IMR-90 (cell line): ENCODE measurements around the gene FADS6. TPM values are rescaled to one million over a fixed set of nuclear protein-coding genes. Genes with fewer than 3 reads are reported as not detected.

ENCODE experiments used
- ATAC-seq: fragments of 200-7000 bp; cut with Tn5 transposase; 2 replicates; pipeline ENCODE4 v1.9.1; 2020; ENCODE audit warnings: low read depth, mild to moderate bottlenecking, moderate library complexity
- BruUV-seq: library from RNA; stranded (reverse); fragments of 400-500 nt; replicated peaks from 2 replicates; lab custom pipeline; 2021; lab: Mats Ljungman, UMichigan
- CTCF ChIA-PET: fragments of 300-600 bp; formaldehyde crosslinking; extraction: SDS; loops from one replicate; lab custom pipeline; 2021; ENCODE audit warnings: antibody characterized with exemption; lab: Yijun Ruan, JAX
- POLR2A ChIA-PET: fragments of 300-600 bp; sonication (Branson Sonifier 250); formaldehyde crosslinking; loops from one replicate; lab custom pipeline; 2022; ENCODE audit warnings: antibody characterized with exemption; ENCODE audit not compliant: unreplicated experiment; lab: Charles Lee
- DNase-seq: peaks from one replicate; pipeline ENCODE4 v3.0.0; 2013
- H2AFZ ChIP-seq: replicated peaks from 2 replicates; pipeline ENCODE3; 2013; ENCODE audit warnings: low read length, mild to moderate bottlenecking; ENCODE audit not compliant: poor library complexity
- H2AK5ac ChIP-seq: 2 replicates; pipeline ENCODE4 v1.6.1; 2013; ENCODE audit warnings: low read depth, low read length, inconsistent platforms
- H2AK9ac ChIP-seq: replicated peaks from 2 replicates; pipeline ENCODE3; 2013; ENCODE audit warnings: mild to moderate bottlenecking, low read depth, low read length, moderate library complexity; ENCODE audit not compliant: poor library complexity
- H2BK120ac ChIP-seq: 2 replicates; pipeline ENCODE4 v1.6.1; 2013; ENCODE audit warnings: low read depth, low read length, inconsistent platforms
- H2BK15ac ChIP-seq: 3 replicates; pipeline ENCODE4 v1.6.1; 2013; ENCODE audit warnings: low read depth, low read length, inconsistent platforms
- H2BK20ac ChIP-seq: 2 replicates; pipeline ENCODE4 v1.6.1; 2013; ENCODE audit warnings: low read depth, mild to moderate bottlenecking, inconsistent platforms, low read length, moderate library complexity
- H2BK5ac ChIP-seq: 2 replicates; pipeline ENCODE4 v1.6.1; 2013; ENCODE audit warnings: mild to moderate bottlenecking, low read depth, low read length, inconsistent platforms; ENCODE audit not compliant: poor library complexity, severe bottlenecking
- H3K14ac ChIP-seq: replicated peaks from 2 replicates; pipeline ENCODE4 v1.6.1; 2013; ENCODE audit warnings: low read depth, low read length, inconsistent platforms
- H3K18ac ChIP-seq: 2 replicates; pipeline ENCODE4 v1.6.1; 2013; ENCODE audit warnings: low read depth, low read length, control low read depth
- H3K23ac ChIP-seq: 2 replicates; pipeline ENCODE4 v1.6.1; 2013; ENCODE audit warnings: low read depth, low read length, inconsistent platforms
- H3K27ac ChIP-seq: 2 replicates; pipeline ENCODE4 v1.5.1; 2013; ENCODE audit warnings: mild to moderate bottlenecking, control low read depth, low read length; ENCODE audit not compliant: insufficient read depth
- H3K27me3 ChIP-seq: 2 replicates; pipeline ENCODE4 v1.6.1; 2013; ENCODE audit warnings: low read length; ENCODE audit not compliant: control insufficient read depth, insufficient read depth
- H3K36me3 ChIP-seq: 2 replicates; pipeline ENCODE4 v1.6.1; 2013; ENCODE audit warnings: low read length, mixed read lengths; ENCODE audit not compliant: control insufficient read depth, insufficient read depth
- H3K4ac ChIP-seq: 2 replicates; pipeline ENCODE4 v1.6.1; 2013; ENCODE audit warnings: low read depth, low read length, inconsistent platforms
- H3K4me1 ChIP-seq: 2 replicates; pipeline ENCODE4 v1.6.1; 2013; ENCODE audit warnings: low read length, mixed read lengths; ENCODE audit not compliant: control insufficient read depth, insufficient read depth
- H3K4me2 ChIP-seq: 2 replicates; pipeline ENCODE4 v1.6.1; 2013; ENCODE audit warnings: low read depth, mild to moderate bottlenecking, control low read depth, low read length, moderate library complexity
- H3K4me3 ChIP-seq: 2 replicates; pipeline ENCODE4 v1.5.1; 2013; ENCODE audit warnings: low read depth, mild to moderate bottlenecking, control low read depth, low read length, moderate library complexity; ENCODE audit not compliant: insufficient read depth
- H3K56ac ChIP-seq: 2 replicates; pipeline ENCODE4 v1.6.1; 2013; ENCODE audit warnings: low read length, inconsistent platforms; ENCODE audit not compliant: insufficient read depth; ENCODE audit errors: extremely low read depth
- H3K79me1 ChIP-seq, 2 experiments: 2 replicates each; pipeline ENCODE4 v1.6.1; 2013; ENCODE audit warnings: low read length in 2 of 2, inconsistent platforms in 1 of 2, low read depth in 1 of 2
- H3K9ac ChIP-seq: 2 replicates; pipeline ENCODE4 v1.6.1; 2013; ENCODE audit warnings: low read depth, low read length, control low read depth
- H3K9me1 ChIP-seq: 2 replicates; pipeline ENCODE4 v1.6.1; 2013; ENCODE audit warnings: low read length, inconsistent platforms; ENCODE audit not compliant: insufficient read depth
- H3K9me3 ChIP-seq: 2 replicates; pipeline ENCODE4 v1.6.1; 2013; ENCODE audit warnings: low read length; ENCODE audit not compliant: control insufficient read depth, insufficient read depth
- H4K20me1 ChIP-seq: 2 replicates; pipeline ENCODE4 v1.6.1; 2013; ENCODE audit warnings: low read length, inconsistent platforms; ENCODE audit not compliant: insufficient read depth
- H4K5ac ChIP-seq: 2 replicates; pipeline ENCODE4 v1.6.1; 2013; ENCODE audit warnings: mild to moderate bottlenecking, low read depth, low read length, control low read depth
- H4K8ac ChIP-seq, 2 experiments: 2 replicates each; pipeline ENCODE4 v1.6.1; 2013; ENCODE audit warnings: low read depth in 2 of 2, low read length in 2 of 2, control low read depth in 1 of 2, inconsistent platforms in 1 of 2
- H4K91ac ChIP-seq: 2 replicates; pipeline ENCODE4 v1.6.1; 2013; ENCODE audit warnings: low read depth, low read length, inconsistent platforms; ENCODE audit not compliant: insufficient read depth
- BHLHE40 ChIP-seq: fragments of 150-350 bp; IDR thresholded peaks from 2 replicates; pipeline ENCODE4 v1.6.1; 2016; ENCODE audit warnings: mild to moderate bottlenecking, low read depth, low read length
- CEBPB ChIP-seq: IDR thresholded peaks from 2 replicates; pipeline ENCODE4 v1.6.1; 2012; ENCODE audit warnings: low read depth, low read length, improper control_type of control experiment
- CTCF ChIP-seq: conservative IDR thresholded peaks from 2 replicates; pipeline ENCODE4 v1.5.1; 2012; ENCODE audit warnings: mild to moderate bottlenecking, low read depth, low read length, improper control_type of control experiment
- ELK1 ChIP-seq: fragments of 150-350 bp; IDR thresholded peaks from 2 replicates; pipeline ENCODE4 v1.6.1; 2016; ENCODE audit warnings: low read depth, mild to moderate bottlenecking, low read length, moderate library complexity, borderline replicate concordance
- FOS ChIP-seq: fragments of 150-350 bp; IDR thresholded peaks from 2 replicates; pipeline ENCODE4 v1.6.1; 2016; ENCODE audit warnings: low read depth, low read length
- MAZ ChIP-seq: IDR thresholded peaks from 2 replicates; pipeline ENCODE4 v1.6.1; 2012; ENCODE audit warnings: low read depth, mild to moderate bottlenecking, low read length, improper control_type of control experiment, moderate library complexity, borderline replicate concordance
- NFE2L2 ChIP-seq: fragments of 150-350 bp; IDR thresholded peaks from 2 replicates; pipeline ENCODE4 v1.6.1; 2016; ENCODE audit warnings: low read depth, mild to moderate bottlenecking, low read length
- POLR2A ChIP-seq: IDR thresholded peaks from 2 replicates; pipeline ENCODE4 v1.6.1; 2012; ENCODE audit warnings: mild to moderate bottlenecking, low read depth, low read length
- RCOR1 ChIP-seq: IDR thresholded peaks from 2 replicates; pipeline ENCODE4 v1.6.1; 2012; ENCODE audit warnings: mild to moderate bottlenecking, low read length, improper control_type of control experiment; ENCODE audit not compliant: insufficient replicate concordance
- RFX5 ChIP-seq: IDR thresholded peaks from 2 replicates; pipeline ENCODE4 v1.8.0; 2012; ENCODE audit warnings: low read depth, mild to moderate bottlenecking, low read length, moderate library complexity
- USF2 ChIP-seq: fragments of 150-350 bp; IDR thresholded peaks from 2 replicates; pipeline ENCODE4 v1.6.1; 2017; ENCODE audit warnings: mild to moderate bottlenecking, antibody characterized with exemption, low read length, low read depth
- whole genome bisulfite sequencing, 2 experiments: methylation state at CpG; one replicate each; pipeline versions ENCODE4 v1.1.5 to v1.1.7; 2013; ENCODE audit warnings: missing lambda C conversion rate in 2 of 2; ENCODE audit not compliant: insufficient read length in 1 of 2; ENCODE audit errors: extremely low coverage in 2 of 2; 5-methylcytosine and 5-hydroxymethylcytosine counted together
- dilution Hi-C: fragments of 300-500 bp; cut with HindIII; formaldehyde crosslinking; loops from one replicate; pipeline ENCODE4 v1.14.3; 2018; ENCODE audit warnings: low sequenced_read_pairs; ENCODE audit not compliant: unreplicated experiment
- in situ Hi-C: fragments of 300-500 bp; cut with MboI; formaldehyde crosslinking; loops from 3 replicates; pipeline ENCODE4 v1.14.3; 2019; ENCODE audit warnings: low sequenced_read_pairs, inconsistent platforms, mixed read lengths
- intact Hi-C: fragments of 100-400 bp; cut with micrococcal nuclease; formaldehyde crosslinking; loops from 2 replicates; pipeline ENCODE4 v1.10.0; 2022
- polyA plus RNA-seq, 3 experiments: library from polyadenylated mRNA; depleted of rRNA; stranded (reverse); fragments of >200 nt; gene quantifications; 2 replicates each; pipeline ENCODE4 v1.2.3, GENCODE V29; 2012; ENCODE audit warnings: low replicate concordance in 1 of 3
- total RNA-seq: library from RNA; depleted of rRNA; stranded (reverse); fragments of >200 nt; gene quantifications from 2 replicates; pipeline ENCODE4 v1.2.3, GENCODE V29; 2012

Gene FADS6
- total and polyA plus RNA-seq, 2 of the 4 experiments (the other 2 are of a cell fraction): not detected

- H4K5ac ChIP-seq: no peak overlapping the region
- no peak for ATAC-seq
- peaks cover 66% of the 10 kb centered on the region for H3K27me3 ChIP-seq
- H2AK5ac ChIP-seq: no peak overlapping the region
- H3K4me1 ChIP-seq: peaks cover 2% of the 10 kb centered on the region; the same call in 1 of the 2 replicates
- TF ChIP-seq CTCF (no peak), ELK1 (no peak), RFX5 (no peak), FOS (no peak), MAZ (no peak), RCOR1 (no peak), POLR2A (no peak), CEBPB (no peak), USF2 (no peak), NFE2L2 (no peak), BHLHE40 (no peak)
- H2BK5ac ChIP-seq: no peak overlapping the region
- no peak overlapping the region for H2BK15ac ChIP-seq
- H3K4ac ChIP-seq: no peak overlapping the region
- H4K8ac ChIP-seq: no peak overlapping the region
- no peaks in the 10 kb centered on the region for H4K20me1 ChIP-seq
- H3K9ac ChIP-seq: no peak overlapping the region
- intact Hi-C loops (no loop called here), dilution Hi-C loops (no loop called here), in situ Hi-C loops (no loop called here)
- 17% methylated on average over 2 of the region's 13 CpGs; no CpG with 5 or more reads in 1 of the 2 experiments for WGBS, 2 experiments
- H2BK120ac ChIP-seq: no peak overlapping the region
- H3K56ac ChIP-seq: no peak overlapping the region
- H2AFZ ChIP-seq: no peak overlapping the region
- BruUV-seq: no TSS peak
- H2BK20ac ChIP-seq: no peak overlapping the region
- no peaks in the 10 kb centered on the region for H3K36me3 ChIP-seq
- H3K79me1 ChIP-seq: no peaks in the 10 kb centered on the region
- no peak overlapping the region for H3K23ac ChIP-seq
- ChIA-PET POLR2A (interaction anchor here (0.9 kb wide), 1 partner anchor 15 kb away, joined by 3 read pairs; the partner anchor contains the start of gene FDXR), CTCF (no interaction called here)
- H3K4me2 ChIP-seq: no peak overlapping the region
- H3K27ac ChIP-seq: no peak overlapping the region
- no peak overlapping the region for H2AK9ac ChIP-seq
- no peak overlapping the region for H4K91ac ChIP-seq
- H3K9me3 ChIP-seq: no peaks in the 10 kb centered on the region
- DNase-seq: no peak
- H3K9me1 ChIP-seq: no peaks in the 10 kb centered on the region
- H3K18ac ChIP-seq: no peak overlapping the region
- no peak overlapping the region for H3K4me3 ChIP-seq
- H3K14ac ChIP-seq: no peak overlapping the region
Observed at GRCh38 chr17:74888469-74888868, 5.0 kb downstream of the FADS6 start.
